ENCODE measurements around the gene ADGRD1.

- no peak for TF ChIP-seq REST (IDR thresholded peaks at IDR 0.05; ENCODE audit: low read depth)
- TF ChIP-seq CEBPB (IDR thresholded peaks at IDR 0.05) = no peak
- TF ChIP-seq RAD21 (IDR thresholded peaks at IDR 0.05; ENCODE audit: low read depth) = no peak
Observed at GRCh38 chr12:131133994-131134393, 180.3 kb downstream of the ADGRD1 start.
